PC-9 (cell line): ENCODE measurements around the gene DIS3L.

Experiments
- CTCF ChIP-seq: fragments of 200-600 bp; sonication (generic); conservative IDR thresholded peaks from 2 replicates; pipeline ENCODE4 v1.6.1; 2017; ENCODE audit warnings: mixed run types, antibody characterized with exemption, mild to moderate bottlenecking, moderate library complexity
- EZH2 ChIP-seq: fragments of 200-600 bp; sonication (generic); IDR thresholded peaks from 2 replicates; pipeline ENCODE4 v1.8.0; 2017; ENCODE audit warnings: antibody characterized with exemption, low read depth

GRCh38 chr15:66327736-66328135, 34.4 kb downstream of the DIS3L start:
- TF ChIP-seq CTCF (no peak), EZH2 (no peak)
